HEK293 (cell line): ENCODE measurements around the gene ADM5.
"Not testable (repeated sequence)": the region's sequence is repeated elsewhere in the genome, so short reads cannot be mapped to it uniquely, and the experiment has no call there.

Experiments used
- CTCF ChIA-PET: fragments of 350-600 bp; formaldehyde crosslinking; extraction: SDS; loops from one replicate; lab custom pipeline; 2021; ENCODE audit warnings: antibody characterized with exemption; lab: Yijun Ruan, JAX
- POLR2A ChIA-PET: fragments of 300-600 bp; formaldehyde crosslinking; extraction: SDS; loops from one replicate; lab custom pipeline; 2020; ENCODE audit warnings: antibody characterized with exemption, inconsistent platforms; lab: Yijun Ruan, JAX
- H3K27ac ChIP-seq: fragments of 200-500 bp; sonication (Bioruptor generic); 2 replicates; pipeline ENCODE4 v1.5.1; 2014; ENCODE audit warnings: low read depth, low read length, control low read depth, inconsistent platforms; ENCODE audit errors: extremely low read depth
- H3K36me3 ChIP-seq, 2 experiments: fragments of 200-500 bp in 1 of 2; sonication (Bioruptor generic) in 1 of 2; 1 replicate in 1 of 2; 2 replicates in 1 of 2; pipeline ENCODE4 v1.5.1; 2014 to 2017; ENCODE audit warnings: inconsistent platforms in 2 of 2, low read length in 2 of 2; ENCODE audit not compliant: control insufficient read depth in 2 of 2, insufficient read depth in 1 of 2
- H3K4me1 ChIP-seq: fragments of 200-500 bp; sonication (Bioruptor generic); 2 replicates; pipeline ENCODE4 v1.5.1; 2014; ENCODE audit warnings: mild to moderate bottlenecking, low read length, inconsistent platforms; ENCODE audit not compliant: control insufficient read depth, insufficient read depth
- H3K4me3 ChIP-seq: 2 replicates; pipeline ENCODE4 v1.5.1; 2011; ENCODE audit warnings: low read depth, mild to moderate bottlenecking, control low read depth, low read length, moderate library complexity
- H3K9me3 ChIP-seq: fragments of 200-500 bp; sonication (Bioruptor generic); 2 replicates; pipeline ENCODE4 v1.5.1; 2014; ENCODE audit warnings: low read depth, low read length, inconsistent platforms; ENCODE audit not compliant: control insufficient read depth, insufficient read depth
- MZF1 ChIP-seq: fragments of 450-650 bp; formaldehyde crosslinking; IDR thresholded peaks from 2 replicates; pipeline ENCODE4 v1.5.1; 2017; ENCODE audit warnings: missing biosample characterization, missing genetic modification characterization, borderline replicate concordance
- PATZ1 ChIP-seq: fragments of 450-650 bp; formaldehyde crosslinking; IDR thresholded peaks from 2 replicates; pipeline ENCODE4 v1.5.1; 2016; ENCODE audit warnings: missing biosample characterization, missing genetic modification characterization
- PRDM2 ChIP-seq: fragments of 450-650 bp; formaldehyde crosslinking; IDR thresholded peaks from 2 replicates; pipeline ENCODE4 v1.5.1; 2016; ENCODE audit warnings: missing biosample characterization, missing genetic modification characterization, borderline replicate concordance
- SCRT1 ChIP-seq: fragments of 450-650 bp; formaldehyde crosslinking; IDR thresholded peaks from 2 replicates; pipeline ENCODE4 v1.5.1; 2016; ENCODE audit warnings: missing biosample characterization, missing genetic modification characterization, borderline replicate concordance
- ZBTB11 ChIP-seq: fragments of 450-650 bp; formaldehyde crosslinking; conservative IDR thresholded peaks from 2 replicates; pipeline ENCODE4 v1.5.1; 2016; ENCODE audit warnings: low read depth, missing biosample characterization, missing genetic modification characterization
- ZNF211 ChIP-seq: fragments of 450-650 bp; formaldehyde crosslinking; IDR thresholded peaks from 2 replicates; pipeline ENCODE4 v1.5.1; 2016; ENCODE audit warnings: low read depth, missing biosample characterization, missing genetic modification characterization
- ZNF394 ChIP-seq: fragments of 450-650 bp; formaldehyde crosslinking; IDR thresholded peaks from 2 replicates; pipeline ENCODE4 v1.5.1; 2016; ENCODE audit warnings: missing biosample characterization, missing genetic modification characterization, mild to moderate bottlenecking, moderate library complexity, borderline replicate concordance
- ZNF433 ChIP-seq: fragments of 450-650 bp; formaldehyde crosslinking; IDR thresholded peaks from 2 replicates; pipeline ENCODE4 v1.5.1; 2016; ENCODE audit warnings: missing biosample characterization, missing genetic modification characterization, low read depth
- ZNF513 ChIP-seq: fragments of 450-650 bp; IDR thresholded peaks from 2 replicates; pipeline ENCODE4 v1.5.1; 2018; ENCODE audit warnings: missing biosample characterization, missing genetic modification characterization
- ZNF677 ChIP-seq: fragments of 450-650 bp; IDR thresholded peaks from 2 replicates; pipeline ENCODE4 v1.5.0; 2018; ENCODE audit warnings: missing biosample characterization, mild to moderate bottlenecking, missing genetic modification characterization, moderate library complexity
- ZNF701 ChIP-seq: fragments of 450-650 bp; formaldehyde crosslinking; IDR thresholded peaks from 2 replicates; pipeline ENCODE4 v1.5.1; 2016; ENCODE audit warnings: missing biosample characterization, missing genetic modification characterization
- ZNF837 ChIP-seq: fragments of 450-650 bp; formaldehyde crosslinking; IDR thresholded peaks from 2 replicates; pipeline ENCODE4 v1.5.1; 2016; ENCODE audit warnings: missing biosample characterization, missing genetic modification characterization

The ADM5 gene

GRCh38 chr19:49718511-49718910 is 29.1 kb downstream of the ADM5 start (continued):
- TF ChIP-seq SCRT1: no peak
- no peak for TF ChIP-seq ZNF394
- TF ChIP-seq PATZ1 (tag by site-specific recombination): no peak
- TF ChIP-seq ZNF211: no peak
- no peak for TF ChIP-seq ZNF677 (tag by site-specific recombination)
- no peak for TF ChIP-seq ZNF701 (tag by site-specific recombination)
- no peak for TF ChIP-seq MZF1 (tag by site-specific recombination)
- TF ChIP-seq ZNF837 (tag by site-specific recombination): no peak
- no peak for TF ChIP-seq ZNF513 (tag by site-specific recombination)
- no peak for TF ChIP-seq PRDM2

GRCh38 chr19:49718991-49719390 is 29.6 kb downstream of the ADM5 start:
- no peaks in the 10 kb centered on the region for H3K36me3 ChIP-seq
- H3K4me3 ChIP-seq: no peak overlapping the region
- H3K27ac ChIP-seq: no peak overlapping the region
- no peak for TF ChIP-seq ZNF433 (tag by site-specific recombination)
- TF ChIP-seq ZBTB11 (tag by site-specific recombination): no peak
- TF ChIP-seq, all 188 proteins: peak for 0
- H3K4me1 ChIP-seq: no peaks in the 10 kb centered on the region
- CTCF ChIA-PET: interaction anchor here (0.6 to 3.6 kb wide), 3 partner anchors 9 to 220 kb away, joined by 4 to 15 read pairs (median 13); no protein-coding TSS in a partner anchor
- POLR2A ChIA-PET: interaction anchor here (0.8 kb wide), 1 partner anchor 139 kb away, joined by 3 read pairs; no protein-coding TSS in a partner anchor
- H3K9me3 ChIP-seq: no peaks in the 10 kb centered on the region

- not testable (repeated sequence) for H3K36me3 ChIP-seq, H3K27ac ChIP-seq, H3K4me1 ChIP-seq, H3K4me3 ChIP-seq, H3K9me3 ChIP-seq
- CTCF ChIA-PET: interaction anchor here (0.6 kb wide), 1 partner anchor 219 kb away, joined by 4 read pairs; no protein-coding TSS in a partner anchor
- POLR2A ChIA-PET: interaction anchor here (0.6 kb wide), 2 partner anchors 655 to 804 kb away, joined by 4 read pairs; no protein-coding TSS in a partner anchor
These were observed 30.0 kb downstream of the ADM5 start for GRCh38 chr19:49719420-49719819.
